GM21786 (cell line): ENCODE measurements around the gene CDCA4.

Experiments used
- ATAC-seq: cut with Tn5 transposase; IDR thresholded peaks from one replicate; pipeline ENCODE4 v1.9.1; 2021; ENCODE audit not compliant: unreplicated experiment

CDCA4 gene

DNA sequence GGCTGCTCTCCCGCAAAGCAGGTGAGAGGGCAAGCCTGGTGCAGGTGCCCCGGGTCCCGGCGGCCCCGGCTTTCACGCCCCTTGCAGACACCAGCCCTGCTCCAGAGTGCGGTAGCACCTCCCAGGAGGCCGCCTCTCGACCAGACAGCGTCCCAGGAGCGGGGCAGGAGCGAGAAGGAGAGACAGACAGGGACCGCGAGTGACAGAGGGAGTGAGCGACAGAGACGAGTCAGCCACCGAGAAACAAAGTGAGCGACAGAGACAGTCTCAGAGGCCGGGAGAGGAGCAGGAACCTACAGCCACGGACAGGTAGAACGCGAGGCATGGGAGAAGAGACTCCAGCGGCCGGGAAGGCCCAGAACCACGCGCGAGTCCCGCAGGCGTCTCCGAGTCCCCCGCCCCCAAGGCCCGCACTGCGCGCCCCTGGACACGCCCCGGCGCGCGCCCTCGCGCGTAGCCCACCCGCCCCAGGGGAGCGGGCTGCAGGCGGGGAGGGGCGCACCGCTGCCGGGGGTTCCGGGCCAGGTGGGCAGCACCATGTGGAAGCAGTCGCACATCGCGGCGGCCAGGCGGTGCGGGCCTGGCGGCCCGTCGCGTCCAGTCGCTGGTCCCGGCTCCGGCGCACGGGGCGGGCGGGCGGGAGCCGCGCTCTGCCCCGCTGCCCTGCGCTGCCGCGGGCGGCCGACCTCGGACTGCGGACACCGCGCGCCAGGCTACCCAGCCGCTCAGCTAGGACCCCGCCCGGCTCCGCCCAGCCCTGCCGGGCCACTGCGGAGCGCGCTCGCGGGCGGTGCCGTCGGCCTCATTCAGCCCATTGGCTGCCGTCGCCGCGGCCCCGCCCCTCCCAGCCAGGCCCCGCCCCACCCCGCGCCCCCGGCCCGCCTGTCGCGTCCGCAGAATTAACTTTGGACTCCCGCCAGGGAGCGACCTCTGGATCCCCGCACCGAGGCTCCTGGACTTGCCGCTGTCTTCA lies 42.9 kb downstream of the CDCA4 start, which contains the start of gene AHNAK2:
Gene AHNAK2 (minus strand): TSS at position 694 of the 973 bp plus-strand sequence. CDS start 137 bp downstream, at position 557.
- ATAC-seq, result no peak

DNA sequence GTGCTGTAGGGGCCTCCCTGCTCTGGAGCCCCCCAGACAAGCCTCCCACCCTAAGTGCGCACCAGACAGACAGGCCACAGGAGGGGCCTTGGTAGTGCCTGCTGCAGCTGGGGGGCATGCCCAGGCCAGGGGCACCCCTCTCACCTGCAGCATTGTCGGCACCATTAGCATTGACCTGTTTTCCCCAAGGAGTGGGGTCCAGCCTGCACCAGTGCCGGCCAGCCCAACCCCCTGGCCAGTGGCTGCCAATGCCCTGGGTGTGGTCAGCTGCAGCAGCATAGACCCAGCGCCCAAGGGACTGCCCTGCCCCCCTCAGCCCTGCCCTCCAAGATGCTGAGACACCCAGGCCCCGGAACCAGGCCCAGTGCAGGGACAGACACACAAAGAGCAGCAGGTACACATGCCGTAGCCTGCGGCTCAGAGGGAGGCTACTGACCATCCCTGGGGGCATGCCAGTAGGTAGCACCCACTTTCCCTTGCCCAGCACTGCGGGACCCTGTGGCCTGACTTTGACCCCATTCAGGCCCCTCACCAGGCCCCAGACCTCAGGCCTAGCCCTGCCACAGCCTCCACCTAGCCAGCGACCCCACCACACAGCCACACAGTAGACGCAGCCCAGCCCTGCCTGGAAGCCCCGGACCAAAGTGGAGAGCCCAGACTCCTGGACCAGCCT lies 43.7 kb downstream of the CDCA4 start:
- ATAC-seq, result no peak

DNA sequence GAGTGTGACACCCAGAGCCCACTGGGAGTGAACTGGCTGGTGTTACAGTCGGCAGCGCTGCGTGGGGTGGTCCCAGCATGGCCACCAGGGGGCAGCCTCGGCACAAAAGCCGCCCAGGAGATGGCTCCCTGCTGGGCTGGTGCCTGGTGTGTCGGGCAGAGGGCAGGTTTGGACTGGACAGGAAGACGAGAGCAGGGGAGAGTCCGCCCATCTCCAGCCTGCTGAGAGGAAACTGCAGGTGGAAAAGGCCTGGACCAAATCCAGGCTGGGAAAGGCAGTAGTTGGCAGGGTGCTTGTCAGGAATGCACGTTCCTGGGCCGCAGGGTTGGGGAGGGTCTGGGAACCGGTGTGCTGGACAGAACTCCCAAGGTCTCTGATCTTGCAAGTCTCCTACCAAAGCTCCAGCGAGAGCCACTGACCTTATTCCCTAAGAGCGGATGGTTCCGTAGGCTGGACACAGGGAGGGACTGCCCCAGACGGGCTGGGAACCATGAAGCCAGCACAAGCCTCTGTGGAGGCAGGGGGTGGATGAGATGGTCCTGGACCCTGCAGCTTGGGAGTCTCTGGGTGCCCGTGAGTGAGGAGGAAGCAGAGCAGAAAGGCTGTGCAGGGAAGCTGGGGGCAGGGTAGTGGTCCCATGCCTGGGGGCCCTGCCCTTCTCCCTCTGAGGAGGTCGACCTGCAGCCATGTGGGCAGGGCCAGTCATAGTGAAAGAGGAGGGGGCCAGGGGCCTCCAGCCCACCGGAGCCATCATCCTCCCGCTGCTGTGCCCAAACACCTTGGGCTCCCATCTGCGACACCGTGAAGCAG lies 44.5 kb downstream of the CDCA4 start:
- ATAC-seq, result peak; percentile 46

DNA sequence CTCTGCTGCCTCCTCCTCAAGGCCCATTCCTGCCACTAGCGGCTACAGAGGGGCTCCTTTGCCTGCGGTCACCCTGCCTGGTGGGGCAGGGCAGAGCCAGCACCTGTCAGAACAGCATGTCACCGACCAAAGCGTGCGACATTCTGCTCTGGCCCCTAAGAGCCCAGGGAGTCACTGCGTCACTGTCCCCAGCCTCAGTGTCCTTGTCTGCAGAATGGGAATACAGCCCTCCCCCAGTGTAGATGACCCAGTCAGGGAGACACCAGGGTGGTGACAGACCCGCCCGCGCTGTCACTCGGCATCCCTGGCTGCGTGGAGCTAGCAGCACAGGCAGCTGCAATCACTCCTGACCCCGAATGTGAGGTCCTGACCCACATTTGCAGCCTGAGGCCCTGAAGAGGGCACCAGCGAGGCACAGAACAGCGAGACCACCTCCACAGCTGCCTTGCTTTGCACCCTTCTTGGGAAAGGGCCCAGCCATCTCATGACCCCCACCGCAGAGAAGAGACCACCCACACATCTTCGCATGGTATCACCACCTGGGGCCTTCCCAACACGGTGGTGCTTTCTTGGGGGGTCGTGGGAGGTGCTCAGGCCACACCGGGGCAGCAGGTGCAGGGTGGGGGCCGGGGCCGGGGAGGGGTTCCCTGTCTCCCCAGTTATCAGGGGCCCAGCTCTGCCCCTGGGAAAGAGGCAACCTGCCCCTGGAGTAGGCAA lies 45.2 kb downstream of the CDCA4 start:
- no peak for ATAC-seq

DNA sequence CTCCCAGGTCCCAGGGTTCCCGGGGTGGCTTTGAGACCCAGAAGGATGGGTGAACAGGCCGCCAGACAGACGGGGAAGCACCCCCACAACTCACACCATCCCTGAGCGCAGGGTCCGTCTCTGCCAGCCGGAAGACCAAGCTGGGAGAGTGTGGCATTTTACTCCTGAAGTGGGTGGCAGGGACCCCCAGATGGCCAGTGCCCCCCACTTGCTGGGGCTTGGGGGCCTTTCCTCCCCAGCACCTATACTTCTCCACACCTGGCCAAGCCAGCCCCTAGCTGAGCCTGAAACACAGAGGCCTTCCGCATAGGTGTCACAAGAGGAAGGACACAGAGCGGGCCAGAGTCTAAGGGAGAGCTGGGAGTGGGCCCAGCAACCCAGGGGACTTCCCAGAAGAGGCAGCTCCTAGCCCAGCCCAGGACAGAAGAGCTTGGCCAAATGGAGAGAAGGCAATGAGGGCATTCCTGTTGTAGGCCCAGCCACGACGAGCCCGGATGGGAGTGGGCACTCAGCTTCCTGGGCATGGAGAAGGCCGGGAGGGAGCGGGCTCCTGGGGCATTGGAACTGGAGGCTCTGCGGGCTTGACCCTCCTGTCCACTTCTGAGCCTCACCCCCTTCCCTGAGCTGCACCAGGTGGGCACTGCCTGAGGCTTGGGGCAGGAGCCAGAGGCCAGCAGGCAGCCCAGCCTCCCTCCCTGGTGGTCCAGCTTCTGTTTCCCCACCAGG lies 46.1 kb downstream of the CDCA4 start:
- ATAC-seq, result no peak

DNA sequence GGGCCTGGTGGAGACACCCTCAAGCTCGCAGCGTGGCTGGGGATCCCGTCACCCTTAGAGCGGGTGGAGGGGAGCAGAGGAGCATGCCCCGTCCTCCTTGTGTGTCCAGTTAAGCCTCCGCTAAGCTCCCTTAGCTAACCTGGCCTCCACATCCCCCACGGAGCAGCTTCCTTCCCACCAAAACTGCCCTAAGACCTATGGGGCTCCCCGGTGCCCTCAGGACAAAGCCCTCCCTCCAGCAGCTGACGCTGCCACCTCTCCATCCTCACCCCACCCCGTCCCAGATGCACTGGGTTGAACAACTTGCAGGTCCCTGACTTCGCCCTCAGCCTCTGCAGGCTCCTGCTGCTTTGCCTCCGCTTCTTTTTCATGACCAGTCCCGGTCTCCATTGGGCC lies 46.7 kb downstream of the CDCA4 start:
- ATAC-seq, result no peak

DNA sequence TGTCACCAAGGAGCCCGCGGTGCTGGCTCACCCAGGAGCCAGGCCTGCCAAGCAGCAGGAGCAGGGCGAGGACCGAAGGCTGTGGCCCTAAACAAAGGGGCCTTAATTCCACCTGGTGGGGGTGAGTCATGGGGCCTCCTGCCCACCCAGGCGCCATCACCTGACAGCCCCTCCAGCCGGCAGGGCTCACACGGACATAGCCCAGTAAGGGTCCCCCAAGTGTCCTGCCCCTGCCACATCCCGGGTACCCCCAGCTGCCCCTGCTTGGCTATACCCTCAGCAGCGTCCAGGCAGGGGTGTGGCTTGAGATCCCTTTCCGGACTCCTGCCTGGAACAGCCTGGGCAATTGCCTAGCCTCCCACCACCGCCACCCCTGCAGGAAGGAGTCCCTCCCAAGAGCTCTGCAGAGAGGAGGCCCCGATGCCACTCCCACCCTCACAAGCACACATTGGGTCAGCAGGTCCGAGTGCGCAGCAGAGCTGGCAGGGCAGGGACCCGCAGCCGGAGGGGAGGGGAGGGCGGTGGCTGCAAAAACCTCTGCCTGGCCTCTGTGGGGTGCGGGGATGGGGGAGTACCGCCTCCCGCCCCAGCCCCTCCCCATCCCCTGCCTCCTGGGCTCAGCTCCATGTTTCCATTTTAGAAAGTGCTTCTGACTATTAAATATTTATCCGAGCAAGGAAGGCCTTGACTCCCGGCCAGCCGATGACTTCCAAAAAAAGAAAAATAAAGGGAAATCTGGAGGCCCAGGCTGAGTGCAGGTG lies 47.3 kb downstream of the CDCA4 start:
- no peak for ATAC-seq

DNA sequence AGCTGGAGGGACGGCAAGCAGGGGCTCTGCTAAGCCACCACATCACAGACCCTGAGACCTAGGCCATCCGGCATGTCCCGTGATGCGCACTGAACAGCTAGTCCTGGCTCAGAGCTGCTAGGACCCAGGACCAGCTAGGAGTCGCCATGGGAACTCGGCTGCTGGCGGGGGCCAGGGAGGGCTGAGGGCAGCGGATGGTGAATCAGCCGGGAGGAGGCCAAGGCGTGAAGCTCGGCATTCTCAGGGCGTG lies 47.8 kb downstream of the CDCA4 start:
- no peak for ATAC-seq

DNA sequence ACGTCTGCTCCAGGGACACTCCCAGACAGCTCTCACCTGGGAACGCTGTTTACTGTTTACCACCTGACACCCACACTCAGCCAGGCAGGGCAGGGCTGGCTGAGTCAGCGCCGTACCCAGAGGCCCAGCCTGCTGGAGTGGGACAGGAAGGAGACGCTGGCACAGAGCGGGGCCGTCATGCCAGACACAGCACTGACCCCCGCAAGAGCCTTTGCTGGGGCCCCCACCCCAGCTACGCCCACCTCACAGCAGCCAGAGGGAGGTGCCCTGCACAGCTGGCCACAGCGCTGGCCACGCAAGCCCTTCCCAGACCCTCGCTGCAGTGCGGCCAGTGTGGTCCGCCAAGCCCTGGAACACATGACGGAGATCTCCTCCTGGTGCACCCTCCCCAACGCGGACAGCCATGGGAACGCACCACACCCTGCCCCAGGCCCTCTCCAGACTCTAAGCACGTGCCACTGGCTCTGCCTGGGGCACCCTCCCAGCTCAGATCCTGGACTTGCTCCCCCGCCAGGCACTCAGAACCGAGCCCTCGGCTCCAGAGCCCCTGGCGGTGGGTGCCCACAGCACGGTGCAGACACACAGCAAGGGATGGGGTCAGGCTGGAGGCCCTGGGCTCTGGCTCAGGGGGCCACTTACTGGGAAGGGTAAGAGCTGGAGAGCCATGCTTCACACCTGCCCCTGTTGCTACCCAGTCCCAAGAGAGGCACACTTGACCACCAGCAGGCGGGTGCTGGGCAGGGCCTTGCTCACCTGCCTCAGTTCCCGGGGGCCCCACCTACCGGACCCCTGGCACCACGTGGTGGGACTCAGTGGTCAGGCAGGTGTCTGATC lies 48.4 kb downstream of the CDCA4 start:
- ATAC-seq, result no peak

DNA sequence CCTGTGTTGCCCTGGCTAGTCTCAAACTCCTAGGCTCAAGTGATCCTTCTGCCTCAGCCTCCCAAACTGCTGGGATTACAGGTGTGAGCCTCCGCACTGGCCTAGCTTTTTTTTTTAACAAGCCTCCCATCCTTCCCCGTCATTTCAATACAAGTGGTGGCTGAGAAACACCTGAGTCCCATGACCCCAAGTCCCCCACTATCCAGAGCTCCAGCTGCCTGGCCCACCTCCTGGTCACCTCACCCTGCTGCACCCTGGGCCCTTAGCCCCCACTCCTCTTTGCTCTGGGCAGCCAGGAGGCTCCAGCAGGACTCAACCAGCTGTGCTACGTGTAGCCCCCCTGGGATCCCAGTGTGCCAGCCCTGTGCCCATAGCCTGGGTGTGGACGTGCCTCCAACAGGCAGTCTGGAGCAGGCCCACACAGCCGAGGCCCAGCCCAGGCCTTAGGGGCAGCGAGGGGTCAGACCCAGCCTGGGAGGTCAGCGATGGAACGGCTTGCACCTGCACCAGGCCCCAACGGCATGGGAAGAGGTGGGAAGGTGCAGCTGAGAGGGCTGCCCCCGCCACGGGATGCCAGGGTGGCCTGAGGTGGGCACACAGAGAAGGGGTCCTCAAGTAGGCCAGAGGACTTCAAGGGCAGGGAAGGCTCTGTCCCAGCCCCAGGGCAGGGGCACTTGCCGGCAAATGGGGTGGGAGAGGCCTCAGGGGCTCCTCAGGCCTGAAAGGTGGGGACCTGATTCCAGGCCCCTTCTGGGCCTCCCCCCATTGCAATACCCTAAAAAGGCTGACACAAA lies 49.2 kb downstream of the CDCA4 start:
- no peak for ATAC-seq

DNA sequence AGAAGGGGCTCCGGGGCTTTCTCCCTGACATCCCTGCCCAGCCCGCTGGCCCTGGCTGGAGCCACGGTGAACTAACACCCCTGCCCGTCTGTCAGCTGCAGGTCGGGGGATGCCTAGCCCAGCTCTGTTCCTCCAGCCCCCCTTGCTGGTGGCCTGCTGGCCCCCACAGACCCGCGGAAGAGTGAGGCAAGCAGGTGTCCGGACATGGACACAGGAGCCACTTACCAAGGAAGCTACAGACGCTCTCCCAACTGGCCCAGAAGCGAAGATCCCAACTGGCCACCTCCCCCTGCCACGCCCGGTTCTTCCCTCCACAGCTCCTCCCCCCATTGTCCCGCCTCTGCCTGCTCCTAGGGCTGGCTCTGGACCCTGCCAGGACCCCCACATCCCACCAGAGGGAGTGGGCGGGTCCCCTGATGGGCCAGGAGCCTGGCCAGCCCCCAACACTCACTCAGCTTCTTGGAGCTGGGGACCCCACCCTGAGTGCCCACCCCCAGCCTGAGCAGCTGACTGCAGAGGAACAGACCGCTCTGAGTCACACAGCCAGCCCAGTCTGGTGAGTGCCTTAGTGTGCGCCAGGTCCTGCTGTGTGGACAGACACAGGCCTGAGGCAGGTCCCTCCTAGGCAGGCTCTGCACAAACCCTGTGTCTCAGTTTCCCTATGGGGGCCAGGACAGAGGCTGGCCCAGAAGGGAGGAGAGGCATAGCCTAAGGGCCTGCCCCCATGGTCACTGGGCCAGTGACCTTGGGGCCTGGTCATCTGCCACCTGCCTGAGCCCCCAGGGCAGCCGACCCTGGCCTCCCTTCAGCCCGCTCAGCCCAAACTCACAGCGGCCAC lies 50.4 kb downstream of the CDCA4 start:
- no peak for ATAC-seq

DNA sequence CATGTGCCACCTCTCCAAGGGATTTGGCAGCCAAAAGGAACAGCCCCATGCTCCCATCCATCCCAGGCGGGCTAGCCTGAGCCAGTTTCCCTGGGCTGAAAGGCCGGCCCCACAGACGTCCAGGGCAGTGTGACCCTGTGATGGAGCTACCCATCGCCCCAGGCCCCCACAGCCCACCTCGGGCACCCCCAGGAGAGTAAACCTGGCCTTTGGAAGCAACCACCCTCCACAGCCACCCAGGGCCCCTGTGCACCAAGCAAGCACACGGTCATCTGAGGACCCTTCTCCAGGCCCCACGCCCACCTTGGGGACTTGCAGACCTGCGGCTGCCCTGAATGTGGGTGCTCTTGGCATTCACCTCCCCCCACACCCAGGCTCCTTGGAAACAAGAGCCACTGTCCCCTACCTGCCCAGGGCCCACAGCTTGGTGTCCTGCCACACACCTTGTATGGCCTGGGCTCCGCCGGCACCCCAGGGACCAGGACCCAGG lies 51.1 kb downstream of the CDCA4 start:
- ATAC-seq, result no peak

DNA sequence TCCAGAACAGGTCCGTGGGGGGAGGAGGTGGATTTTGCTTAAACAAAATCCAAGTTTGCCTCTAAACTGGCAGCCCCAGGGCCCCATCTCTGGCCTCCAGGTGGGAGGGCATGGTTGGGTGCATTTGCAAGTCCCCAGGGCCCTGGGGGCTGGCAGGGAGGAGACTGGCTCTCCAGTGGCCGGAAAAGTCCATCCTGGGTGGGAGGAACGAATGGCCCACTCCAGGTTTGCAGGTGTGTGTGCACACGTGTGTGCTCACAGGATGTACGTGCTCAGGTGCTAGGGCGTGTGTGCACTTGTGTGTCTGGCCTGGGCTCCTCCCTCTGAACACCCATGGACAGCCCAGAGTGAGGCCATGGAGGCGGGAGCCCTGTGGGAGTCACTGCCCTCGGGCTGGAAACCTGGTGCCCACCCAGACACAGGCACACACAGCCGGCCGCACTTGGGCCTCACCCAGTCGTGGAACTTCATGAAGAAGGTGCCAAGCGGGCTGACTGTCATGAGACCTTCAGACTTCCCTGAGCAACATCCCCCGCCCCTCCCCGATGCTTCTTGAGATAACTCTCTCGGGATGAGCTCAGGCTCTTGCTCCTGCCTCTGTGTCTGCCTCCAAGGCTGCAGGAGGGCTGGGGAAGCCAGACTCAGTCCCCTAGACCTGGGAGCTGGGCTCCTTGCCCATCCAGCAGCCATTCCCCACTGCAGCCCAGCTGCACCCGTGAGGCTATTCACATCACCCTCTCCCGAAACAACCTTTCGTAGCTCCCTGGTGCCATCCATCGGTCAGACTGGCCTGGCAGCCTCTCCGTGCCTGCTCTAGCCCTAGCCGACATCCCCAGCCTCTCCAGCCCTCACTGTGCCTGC lies 52.1 kb downstream of the CDCA4 start:
- no peak for ATAC-seq

DNA sequence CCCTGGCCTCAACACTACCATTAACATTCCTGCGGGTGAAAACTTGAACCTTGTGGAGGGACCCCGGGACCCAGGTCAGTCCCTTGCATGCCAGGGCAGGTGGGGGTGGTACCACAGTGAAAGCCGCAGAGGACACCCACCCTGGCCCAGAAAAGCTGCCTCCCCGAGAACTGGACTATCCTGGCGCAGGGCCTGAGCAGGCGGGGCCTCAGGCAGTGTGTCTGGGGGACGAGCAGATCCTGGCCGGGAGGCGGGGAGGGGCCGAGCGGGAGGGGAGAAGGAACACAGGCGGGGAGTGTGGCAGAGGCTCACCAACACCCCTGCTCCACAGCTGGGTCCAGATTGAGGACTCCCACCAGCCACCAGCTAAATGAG lies 52.7 kb downstream of the CDCA4 start:
- no peak for ATAC-seq

DNA sequence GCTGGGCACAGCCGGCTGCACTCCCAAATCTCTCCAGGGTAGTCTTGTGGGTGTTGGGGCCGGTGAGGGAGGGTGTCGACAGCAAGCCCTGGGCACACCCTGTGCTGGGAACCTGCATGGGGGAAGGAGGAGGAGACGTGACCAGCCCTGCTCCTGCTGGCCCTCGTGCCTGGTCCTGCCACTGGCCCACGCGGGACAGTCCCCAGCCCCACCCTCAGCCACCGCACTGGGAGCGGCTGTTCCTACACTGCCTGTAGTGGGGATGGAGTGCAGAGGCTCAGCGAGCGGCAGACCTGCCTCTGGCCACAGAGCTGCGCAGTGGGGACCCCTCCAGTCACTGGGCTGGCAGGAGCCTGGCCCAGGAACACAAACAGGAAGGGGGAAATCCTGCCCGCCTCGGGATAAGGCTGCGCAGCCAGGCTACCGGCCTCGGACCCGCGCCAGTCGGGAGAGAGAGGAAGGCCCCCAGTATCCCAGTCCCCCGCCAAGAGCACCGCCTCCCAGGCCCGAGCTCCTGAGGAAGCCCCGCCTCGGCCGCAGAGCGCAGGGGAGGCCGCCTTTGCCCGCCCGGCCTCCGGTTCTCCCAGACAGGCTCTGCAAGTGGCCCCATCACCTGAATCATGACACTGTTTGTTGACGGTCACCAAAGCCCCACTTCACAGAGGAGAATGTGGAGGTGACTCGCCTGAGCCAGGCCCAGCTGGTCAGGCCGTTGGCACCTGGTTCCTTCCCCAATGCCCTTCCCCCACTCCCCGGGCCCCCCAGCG lies 53.3 kb downstream of the CDCA4 start:
- no peak for ATAC-seq
